Smooth muscle cell (in vitro differentiated cells): ENCODE data around the gene RIC8B. TPM values are rescaled to one million over a fixed set of nuclear protein-coding genes. Genes with fewer than 3 reads are reported as not detected.

Experiments used
- DNase-seq: peaks from one replicate; lab custom pipeline; 2025; ENCODE audit not compliant: unreplicated experiment; lab: John Stamatoyannopoulos, UW
- H2AFZ ChIP-seq: fragments of 200-600 bp; sonication (generic); 2 replicates; pipeline ENCODE4 v1.6.0; 2016; ENCODE audit warnings: antibody characterized with exemption, low read depth, mild to moderate bottlenecking
- H3F3A ChIP-seq: fragments of 200-600 bp; sonication (generic); 2 replicates; pipeline ENCODE4 v1.6.0; 2017; ENCODE audit warnings: antibody characterized with exemption, low read depth
- H3K27ac ChIP-seq: fragments of 200-600 bp; sonication (generic); 2 replicates; pipeline ENCODE4 v1.5.1; 2016; ENCODE audit warnings: low read depth, mild to moderate bottlenecking
- H3K27me3 ChIP-seq: fragments of 200-600 bp; sonication (generic); 2 replicates; pipeline ENCODE4 v1.6.1; 2016; ENCODE audit warnings: low read depth, mild to moderate bottlenecking
- H3K36me3 ChIP-seq: fragments of 200-600 bp; sonication (generic); 2 replicates; pipeline ENCODE4 v1.5.1; 2016; ENCODE audit warnings: low read depth
- H3K4me1 ChIP-seq: fragments of 200-600 bp; sonication (generic); 2 replicates; pipeline ENCODE4 v1.5.1; 2016; ENCODE audit warnings: low read depth
- H3K4me2 ChIP-seq: fragments of 200-600 bp; sonication (generic); 2 replicates; pipeline ENCODE4 v1.6.0; 2016; ENCODE audit warnings: mild to moderate bottlenecking
- H3K4me3 ChIP-seq: fragments of 200-600 bp; sonication (generic); 2 replicates; pipeline ENCODE4 v1.5.1; 2016; ENCODE audit warnings: mild to moderate bottlenecking
- H3K79me2 ChIP-seq: fragments of 200-600 bp; sonication (generic); 2 replicates; pipeline ENCODE4 v1.6.0; 2016; ENCODE audit warnings: low read depth, mild to moderate bottlenecking
- H3K9ac ChIP-seq: fragments of 200-600 bp; sonication (generic); 2 replicates; pipeline ENCODE4 v1.6.0; 2016; ENCODE audit warnings: low read depth
- H3K9me3 ChIP-seq: fragments of 200-600 bp; sonication (generic); replicated peaks from 2 replicates; pipeline ENCODE4 v1.5.1; 2016; ENCODE audit warnings: low read depth
- H4K20me1 ChIP-seq: fragments of 200-600 bp; sonication (generic); 2 replicates; pipeline ENCODE4 v1.6.0; 2016; ENCODE audit warnings: low read depth
- WGBS: methylation state at CpG from one replicate; pipeline ENCODE4 v1.1.7; 2016; ENCODE audit warnings: low lambda C conversion rate; 5-methylcytosine and 5-hydroxymethylcytosine counted together
- polyA plus RNA-seq: library from polyadenylated mRNA; unstranded; fragments of >200 nt; fragmentation: Nextera tagmentation; extraction: Ambion mirVana; gene quantifications from 2 replicates; pipeline ENCODE4 v1.2.1, GENCODE V29; 2016
- total RNA-seq: library from RNA; depleted of rRNA; stranded (reverse); fragments of >200 nt; gene quantifications from 2 replicates; pipeline ENCODE4 v1.2.3, GENCODE V29; 2014
- TF ChIP-seq, protein P1 (sequence below): fragments of 200-600 bp; sonication (generic); IDR thresholded peaks from 2 replicates; pipeline ENCODE4 v1.5.1; 2017; ENCODE audit warnings: borderline replicate concordance, mild to moderate bottlenecking, antibody characterized with exemption; ENCODE audit not compliant: insufficient read depth, poor library complexity, severe bottlenecking

RIC8B gene
- total and polyA plus RNA-seq, 2 experiments from 2014 or later: 7.3 to 11.7 TPM

DNA sequence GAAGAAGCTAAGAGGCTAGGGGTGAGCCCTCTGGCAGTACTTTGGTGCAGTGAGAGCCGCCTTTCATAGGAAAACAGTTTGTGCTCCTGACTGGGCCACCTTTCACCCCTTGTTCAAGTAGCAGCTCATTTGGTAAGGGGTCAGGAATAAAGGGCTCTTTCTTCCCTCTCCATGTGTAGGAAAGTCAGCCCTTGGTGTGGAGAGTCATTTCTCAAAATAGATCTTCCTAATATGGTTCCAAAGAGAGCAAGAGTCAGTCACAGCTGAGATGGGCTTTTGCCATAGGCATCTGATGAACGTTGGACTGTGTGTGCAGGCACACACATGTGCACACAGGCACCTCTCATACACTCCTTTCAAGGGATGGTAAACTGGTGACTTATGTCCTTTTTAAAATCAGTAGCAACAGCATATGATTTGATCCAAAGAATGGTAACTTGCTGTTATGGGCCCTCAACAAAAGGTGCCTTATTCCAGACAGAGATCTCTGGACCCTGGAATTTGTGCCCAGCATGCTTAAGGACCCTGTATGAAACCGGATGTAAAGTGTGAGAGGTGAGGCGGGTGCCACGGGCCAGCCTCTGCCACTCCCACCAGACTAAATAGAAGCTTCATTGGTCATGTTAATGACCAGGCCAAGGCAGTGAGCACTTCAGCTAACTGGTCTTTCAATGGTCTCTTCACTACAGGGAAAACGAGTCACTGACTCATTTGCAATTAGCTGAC, 16.7 kb upstream of the RIC8B start:
- no peaks in the 10 kb centered on the region for H3K4me1 ChIP-seq
- H3K9ac ChIP-seq: no peak overlapping the region
- H3K79me2 ChIP-seq: no peaks in the 10 kb centered on the region
- H2AFZ ChIP-seq: no peak overlapping the region
- DNase-seq: no peak
- H3K4me2 ChIP-seq: no peak overlapping the region
- no peaks in the 10 kb centered on the region for H4K20me1 ChIP-seq
- H3K27ac ChIP-seq: no peak overlapping the region
- no peak overlapping the region for H3K4me3 ChIP-seq
- no peaks in the 10 kb centered on the region for H3K9me3 ChIP-seq
- WGBS: 79% methylated on average over 6 of the region's 6 CpGs
- H3K27me3 ChIP-seq: no peaks in the 10 kb centered on the region
- TF ChIP-seq, protein P1, sequence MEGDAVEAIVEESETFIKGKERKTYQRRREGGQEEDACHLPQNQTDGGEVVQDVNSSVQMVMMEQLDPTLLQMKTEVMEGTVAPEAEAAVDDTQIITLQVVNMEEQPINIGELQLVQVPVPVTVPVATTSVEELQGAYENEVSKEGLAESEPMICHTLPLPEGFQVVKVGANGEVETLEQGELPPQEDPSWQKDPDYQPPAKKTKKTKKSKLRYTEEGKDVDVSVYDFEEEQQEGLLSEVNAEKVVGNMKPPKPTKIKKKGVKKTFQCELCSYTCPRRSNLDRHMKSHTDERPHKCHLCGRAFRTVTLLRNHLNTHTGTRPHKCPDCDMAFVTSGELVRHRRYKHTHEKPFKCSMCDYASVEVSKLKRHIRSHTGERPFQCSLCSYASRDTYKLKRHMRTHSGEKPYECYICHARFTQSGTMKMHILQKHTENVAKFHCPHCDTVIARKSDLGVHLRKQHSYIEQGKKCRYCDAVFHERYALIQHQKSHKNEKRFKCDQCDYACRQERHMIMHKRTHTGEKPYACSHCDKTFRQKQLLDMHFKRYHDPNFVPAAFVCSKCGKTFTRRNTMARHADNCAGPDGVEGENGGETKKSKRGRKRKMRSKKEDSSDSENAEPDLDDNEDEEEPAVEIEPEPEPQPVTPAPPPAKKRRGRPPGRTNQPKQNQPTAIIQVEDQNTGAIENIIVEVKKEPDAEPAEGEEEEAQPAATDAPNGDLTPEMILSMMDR: no peak
- H3F3A ChIP-seq: no peaks in the 10 kb centered on the region
- H3K36me3 ChIP-seq: no peaks in the 10 kb centered on the region

DNA sequence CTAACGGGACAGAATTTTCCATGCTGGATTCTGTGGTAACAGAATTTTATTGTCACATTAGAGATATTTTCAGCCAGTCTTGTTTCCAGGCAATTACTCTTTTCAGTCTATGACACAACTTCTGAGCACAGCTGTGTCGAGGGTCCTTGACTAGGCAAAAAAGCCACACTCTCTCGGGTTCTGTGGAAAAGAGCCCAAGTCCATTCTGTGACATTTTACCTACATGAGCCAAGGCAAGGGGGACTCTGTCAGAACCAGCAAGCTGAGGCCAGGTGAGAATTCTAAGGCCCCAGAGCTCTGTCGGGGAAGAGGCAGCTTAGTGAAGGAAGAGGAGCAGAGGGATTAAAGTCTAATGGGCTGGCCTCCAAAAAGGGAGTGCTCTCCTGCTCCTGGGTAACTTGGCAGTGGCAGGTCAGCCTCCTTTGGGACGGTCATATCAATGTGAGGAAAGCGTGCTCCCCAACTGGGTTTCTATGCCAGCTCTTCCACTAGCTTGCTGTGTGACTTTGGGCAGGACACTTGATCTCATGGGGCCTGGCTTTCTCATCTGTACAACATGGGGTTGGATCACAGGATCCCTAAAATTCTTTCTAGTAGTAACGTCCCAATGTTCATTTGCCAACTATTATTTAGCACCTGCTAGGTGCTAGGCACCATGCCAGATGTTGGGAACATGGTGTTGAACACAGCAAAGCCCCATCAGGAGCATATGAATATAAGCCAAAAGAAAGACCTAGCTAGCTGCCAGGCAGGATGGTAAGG, 16.0 kb upstream of the RIC8B start:
- 82% methylated on average over 7 of the region's 7 CpGs for WGBS
- Histone ChIP-seq H3F3A (no peaks in the 10 kb centered on the region), H3K9me3 (no peaks in the 10 kb centered on the region), H3K79me2 (no peaks in the 10 kb centered on the region), H3K4me3 (no peak overlapping the region), H4K20me1 (no peaks in the 10 kb centered on the region), H3K27ac (no peak overlapping the region), H3K27me3 (no peaks in the 10 kb centered on the region), H3K4me1 (no peaks in the 10 kb centered on the region), H3K36me3 (no peaks in the 10 kb centered on the region), H3K4me2 (no peak overlapping the region), H2AFZ (no peak overlapping the region), H3K9ac (no peak overlapping the region)
- TF ChIP-seq, protein P1: no peak
- DNase-seq: no peak

DNA sequence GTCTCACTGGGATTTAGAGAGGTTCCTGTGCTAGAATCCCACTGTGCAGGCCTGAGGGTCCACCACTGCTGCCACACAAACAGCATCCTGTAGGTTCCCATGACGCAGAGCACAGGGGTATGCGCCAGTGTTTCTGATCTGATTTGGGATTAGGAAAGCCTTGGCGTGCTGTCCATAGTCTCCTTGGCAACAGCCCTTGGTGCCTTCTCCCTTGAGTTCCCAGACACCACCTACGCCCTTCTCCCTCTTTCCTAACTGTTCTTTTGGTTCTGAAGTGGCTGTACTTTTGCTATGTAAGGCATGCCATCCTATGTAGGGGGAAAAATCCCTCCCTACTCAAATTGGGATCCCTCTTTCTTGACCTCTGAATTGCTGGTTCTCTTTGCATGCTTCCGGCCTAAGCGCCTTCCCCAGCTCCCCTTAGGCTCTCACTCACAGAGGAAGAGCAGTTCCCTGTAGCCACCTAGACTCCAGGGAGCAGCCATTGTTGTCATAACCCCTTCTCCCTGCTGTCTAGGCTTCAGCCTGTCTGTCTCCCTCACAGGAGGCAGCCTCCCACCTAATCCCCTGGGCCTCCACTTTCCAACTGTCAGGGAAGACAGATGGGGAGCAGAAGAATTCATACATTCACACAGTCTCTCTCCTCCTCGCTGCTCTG, 14.8 kb upstream of the RIC8B start:
- whole genome bisulfite sequencing: 87% methylated on average over 7 of the region's 7 CpGs
- Histone ChIP-seq H3F3A (no peaks in the 10 kb centered on the region), H3K36me3 (no peaks in the 10 kb centered on the region), H3K4me1 (no peaks in the 10 kb centered on the region), H3K27ac (no peak overlapping the region), H3K79me2 (no peaks in the 10 kb centered on the region), H3K4me3 (no peak overlapping the region), H3K9ac (no peak overlapping the region), H3K4me2 (no peak overlapping the region), H3K9me3 (no peaks in the 10 kb centered on the region), H3K27me3 (no peaks in the 10 kb centered on the region), H4K20me1 (no peaks in the 10 kb centered on the region), H2AFZ (no peak overlapping the region)
- TF ChIP-seq, protein P1: no peak
- DNase-seq: no peak
